Gastroesophageal sphincter (tissue), 3 donors: ENCODE data around the gene ADCY2.

Experiments
- EP300 ChIP-seq: sonication (generic); formaldehyde crosslinking; IDR thresholded peaks from one replicate; pipeline ENCODE4 v1.6.1; 2017; ENCODE audit warnings: antibody characterized with exemption, mild to moderate bottlenecking
- POLR2A ChIP-seq, 2 donors: fragments of 450-650 bp; IDR thresholded peaks; one replicate each; pipeline ENCODE4 v1.6.1; 2017; ENCODE audit warnings: antibody characterized with exemption in 2 of 2, mild to moderate bottlenecking in 2 of 2, moderate library complexity in 1 of 2
- POLR2AphosphoS5 ChIP-seq: sonication (generic); formaldehyde crosslinking; IDR thresholded peaks from one replicate; pipeline ENCODE4 v1.6.1; 2017; ENCODE audit warnings: antibody characterized with exemption
- TF ChIP-seq, protein P1 (sequence below), 4 experiments: fragments of 200-600 bp in 2 of 4; fragments of 450-650 bp in 2 of 4; sonication (generic) in 1 of 4; IDR thresholded peaks; one replicate each; pipeline ENCODE4 v1.5.1; 2017 to 2019; ENCODE audit warnings: antibody characterized with exemption in 4 of 4, mild to moderate bottlenecking in 2 of 4, moderate library complexity in 2 of 4

DNA sequence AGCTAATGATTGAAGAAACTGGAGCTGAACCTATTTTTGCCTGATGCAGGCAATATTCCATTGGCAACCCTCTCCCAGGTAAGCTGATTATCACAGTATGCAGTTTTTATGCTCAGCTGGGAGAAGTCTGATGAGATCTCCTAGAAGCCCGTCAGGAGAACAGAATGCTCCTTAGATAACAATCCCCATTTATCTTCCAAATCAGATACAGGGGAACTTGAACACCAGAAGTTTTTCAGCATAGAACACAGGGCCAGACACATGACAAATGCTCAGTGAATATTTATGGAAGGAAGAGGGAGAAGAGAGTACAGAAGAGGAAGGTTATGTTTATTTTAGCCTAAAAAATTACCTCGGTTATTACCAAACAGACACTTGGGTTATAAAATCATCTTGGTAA, 417.1 kb downstream of the ADCY2 start:
- TF ChIP-seq, protein P1, sequence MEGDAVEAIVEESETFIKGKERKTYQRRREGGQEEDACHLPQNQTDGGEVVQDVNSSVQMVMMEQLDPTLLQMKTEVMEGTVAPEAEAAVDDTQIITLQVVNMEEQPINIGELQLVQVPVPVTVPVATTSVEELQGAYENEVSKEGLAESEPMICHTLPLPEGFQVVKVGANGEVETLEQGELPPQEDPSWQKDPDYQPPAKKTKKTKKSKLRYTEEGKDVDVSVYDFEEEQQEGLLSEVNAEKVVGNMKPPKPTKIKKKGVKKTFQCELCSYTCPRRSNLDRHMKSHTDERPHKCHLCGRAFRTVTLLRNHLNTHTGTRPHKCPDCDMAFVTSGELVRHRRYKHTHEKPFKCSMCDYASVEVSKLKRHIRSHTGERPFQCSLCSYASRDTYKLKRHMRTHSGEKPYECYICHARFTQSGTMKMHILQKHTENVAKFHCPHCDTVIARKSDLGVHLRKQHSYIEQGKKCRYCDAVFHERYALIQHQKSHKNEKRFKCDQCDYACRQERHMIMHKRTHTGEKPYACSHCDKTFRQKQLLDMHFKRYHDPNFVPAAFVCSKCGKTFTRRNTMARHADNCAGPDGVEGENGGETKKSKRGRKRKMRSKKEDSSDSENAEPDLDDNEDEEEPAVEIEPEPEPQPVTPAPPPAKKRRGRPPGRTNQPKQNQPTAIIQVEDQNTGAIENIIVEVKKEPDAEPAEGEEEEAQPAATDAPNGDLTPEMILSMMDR (IDR thresholded peaks at IDR 0.05) = no peak
- TF ChIP-seq POLR2AphosphoS5 (no peak), POLR2A (IDR thresholded peaks at IDR 0.05) (no peak), EP300 (no peak)
